Stimulated activated CD8-positive, alpha-beta memory T cell treated with anti-CD3 and anti-CD28 coated beads, Interleukin-2, amount 100 ng/mL, for 1 hour (primary cell): ENCODE results near the gene AOPEP.
"Not testable (repeated sequence)": the region's sequence is repeated elsewhere in the genome, so short reads cannot be mapped to it uniquely, and the experiment has no call there.

Source experiments
- DNase-seq, 2 donors: peaks; one replicate each; pipeline ENCODE4 v3.0.0-alpha.2; 2020; ENCODE audit warnings: low read depth in 2 of 2

AOPEP gene

GRCh38 chr9:95015569-95015968, 289.1 kb downstream of the AOPEP start:
- DNase-seq, result no peak

DNA sequence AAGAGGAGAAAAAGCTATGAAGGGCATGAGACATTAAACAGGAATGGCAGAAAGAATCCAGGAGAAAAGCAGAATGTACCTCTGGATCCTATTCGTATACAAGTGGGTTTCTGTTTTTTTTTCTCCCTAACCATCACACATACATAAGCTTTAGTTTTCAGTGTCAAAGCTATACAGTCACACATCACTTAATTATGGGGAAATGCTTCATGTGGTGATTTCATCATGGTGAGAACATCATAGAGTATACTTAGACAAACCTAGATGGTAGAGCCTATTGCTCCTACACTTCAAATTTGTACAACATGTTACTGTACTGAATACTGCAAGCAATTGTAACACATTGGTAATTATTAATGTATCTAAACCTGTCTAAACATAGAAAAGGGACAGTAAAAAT, 290.6 kb downstream of the AOPEP start:
- no peak for DNase-seq

GRCh38 chr9:95017661-95018060, 291.2 kb downstream of the AOPEP start:
- no peak for DNase-seq

- DNase-seq, result no peak
These were observed 291.8 kb downstream of the AOPEP start for GRCh38 chr9:95018099-95018936.

GRCh38 chr9:95020644-95021043, 294.1 kb downstream of the AOPEP start:
- DNase-seq, result not testable (repeated sequence)

DNA sequence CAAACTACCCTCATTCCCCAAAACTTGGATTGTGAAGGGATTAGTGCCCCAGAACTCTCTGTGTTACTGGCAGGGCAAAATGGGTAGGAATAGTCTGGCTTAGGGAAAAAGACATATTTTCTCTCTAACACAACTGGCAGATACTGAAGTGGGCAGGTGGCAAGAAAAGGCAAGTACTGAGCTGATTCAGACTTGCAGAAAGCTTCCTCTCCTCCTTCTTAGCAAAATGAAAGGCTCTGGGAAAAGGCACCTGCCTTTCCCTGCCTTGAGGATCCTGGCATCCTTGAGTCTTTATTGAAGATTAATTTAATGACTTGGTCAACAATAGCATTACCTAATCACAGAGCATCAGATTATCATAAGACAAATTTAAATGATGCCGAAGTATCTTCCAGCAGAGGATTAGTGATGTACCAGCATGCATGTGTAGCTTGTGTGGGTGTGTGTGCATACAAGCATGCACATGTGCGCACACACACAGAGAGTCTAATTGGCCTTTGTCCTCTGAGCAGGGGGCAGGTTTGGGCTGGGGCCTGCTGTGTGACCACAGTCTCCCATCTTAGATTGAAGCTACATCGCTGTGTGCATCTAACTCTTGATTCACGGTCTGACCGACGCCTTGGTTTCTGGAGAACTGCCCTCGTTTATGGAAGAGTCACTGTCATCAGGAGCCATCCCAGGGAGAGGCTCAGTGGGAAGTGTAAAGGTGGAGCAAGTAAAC, 294.8 kb downstream of the AOPEP start:
- DNase-seq, result no peak

GRCh38 chr9:95022657-95023056, 296.2 kb downstream of the AOPEP start:
- DNase-seq, result no peak

DNA sequence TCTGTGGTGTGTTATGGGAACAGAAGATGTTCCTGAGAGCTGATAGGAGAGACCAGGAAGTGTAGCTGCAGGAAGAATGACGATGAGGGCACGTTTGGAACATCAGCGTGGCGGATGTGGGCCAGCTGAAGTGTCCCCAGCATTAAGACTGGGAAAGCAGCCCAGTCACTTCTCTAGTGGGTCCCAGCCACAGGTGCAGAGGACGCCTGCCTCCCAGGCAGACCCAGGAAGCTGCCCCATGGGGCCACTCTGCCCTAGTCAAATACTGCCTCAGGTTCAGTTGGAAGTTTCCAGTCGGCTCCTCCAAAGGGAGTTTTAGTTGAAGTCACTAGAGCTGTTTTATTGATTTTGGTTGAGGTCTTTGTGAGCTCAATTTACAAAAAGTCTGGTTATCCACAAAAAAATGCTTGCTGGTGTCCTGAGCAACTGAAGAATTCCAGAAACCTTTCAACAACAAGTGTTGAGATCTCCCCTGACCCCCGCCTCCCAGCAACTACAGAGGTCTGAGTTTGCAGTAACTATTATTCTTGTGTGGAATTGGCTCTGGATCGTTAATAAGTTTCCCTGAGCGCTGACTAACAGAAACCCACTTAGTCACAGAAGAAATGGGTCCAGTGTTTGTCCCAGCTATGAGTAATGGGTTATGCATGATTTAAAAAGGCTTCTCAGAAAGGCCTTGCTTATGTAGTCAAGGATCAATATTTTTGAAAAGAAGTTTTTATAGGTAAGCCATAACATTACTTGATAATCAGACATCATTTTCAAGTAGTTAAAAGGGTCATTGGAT, 296.9 kb downstream of the AOPEP start:
- no peak for DNase-seq

- DNase-seq, result no peak
These were observed 297.7 kb downstream of the AOPEP start for GRCh38 chr9:95024097-95024671.

DNA sequence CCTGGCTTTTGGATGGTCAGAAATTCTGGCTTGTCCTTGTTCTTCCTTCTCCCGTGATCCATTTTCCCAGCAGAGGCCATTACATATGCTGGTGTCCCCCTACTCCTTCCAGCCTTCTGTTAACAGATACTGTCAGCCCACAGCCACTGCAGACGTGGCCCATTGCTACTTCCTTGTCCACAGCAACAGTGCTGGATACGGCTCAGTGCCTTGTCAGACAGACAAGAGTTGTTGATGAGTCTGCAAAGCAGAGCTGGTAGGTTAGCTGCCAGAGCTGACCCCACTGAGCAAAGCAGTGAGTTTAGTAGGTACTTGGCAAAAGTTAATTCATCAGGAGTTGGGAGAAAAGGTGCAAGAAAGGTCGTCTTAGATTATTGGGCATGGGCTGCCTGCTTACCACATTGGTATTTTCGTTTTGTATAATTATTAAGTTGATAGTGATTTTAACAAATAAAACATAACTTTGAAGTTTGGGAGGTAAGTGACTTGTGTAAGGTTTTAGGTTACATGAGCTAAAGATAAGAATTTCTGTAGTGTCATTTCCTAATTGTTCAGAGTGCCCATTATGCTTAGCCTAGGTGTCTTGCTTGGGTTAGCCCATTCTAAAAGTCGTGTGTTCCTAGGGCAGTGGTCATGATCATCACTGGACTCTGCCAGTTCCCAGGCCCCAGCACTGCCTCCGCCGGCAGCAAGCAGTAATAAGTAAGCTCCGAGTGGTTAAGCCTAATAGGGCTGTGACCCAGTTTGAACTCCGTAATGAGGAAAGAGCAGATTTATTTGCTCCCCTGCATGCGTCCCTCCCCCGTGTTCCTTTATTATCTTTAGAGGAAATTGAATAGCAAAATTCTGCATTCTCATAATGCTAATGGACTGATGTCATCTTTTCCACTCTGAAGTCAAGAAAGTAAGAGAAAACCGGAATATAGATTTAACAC, 299.0 kb downstream of the AOPEP start:
- DNase-seq, result no peak

GRCh38 chr9:95026148-95026524, 299.6 kb downstream of the AOPEP start:
- DNase-seq, result no peak

GRCh38 chr9:95027914-95028852, 301.7 kb downstream of the AOPEP start:
- no peak for DNase-seq

DNA sequence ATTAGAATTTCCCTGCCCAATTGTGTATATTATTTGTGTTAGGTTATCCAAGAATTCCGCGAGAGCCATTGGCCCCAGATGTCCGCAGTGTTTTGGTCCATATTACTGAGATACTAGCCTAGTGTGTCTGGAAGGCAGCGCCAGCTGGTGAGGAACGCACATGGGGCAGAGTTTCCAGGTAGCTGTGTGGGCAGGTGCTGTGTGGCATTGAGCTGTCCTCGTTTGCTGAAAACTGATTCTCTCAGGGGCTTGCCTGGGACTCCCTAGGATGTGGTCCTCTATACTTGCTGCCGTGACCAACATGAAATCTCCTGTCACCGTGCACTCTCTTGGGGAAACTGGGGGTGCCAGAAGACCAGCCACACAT, 302.3 kb downstream of the AOPEP start:
- DNase-seq, result no peak

- no peak for DNase-seq
These were observed 302.8 kb downstream of the AOPEP start for GRCh38 chr9:95029288-95029687.

GRCh38 chr9:95029720-95030119, 303.2 kb downstream of the AOPEP start:
- DNase-seq, result no peak

DNA sequence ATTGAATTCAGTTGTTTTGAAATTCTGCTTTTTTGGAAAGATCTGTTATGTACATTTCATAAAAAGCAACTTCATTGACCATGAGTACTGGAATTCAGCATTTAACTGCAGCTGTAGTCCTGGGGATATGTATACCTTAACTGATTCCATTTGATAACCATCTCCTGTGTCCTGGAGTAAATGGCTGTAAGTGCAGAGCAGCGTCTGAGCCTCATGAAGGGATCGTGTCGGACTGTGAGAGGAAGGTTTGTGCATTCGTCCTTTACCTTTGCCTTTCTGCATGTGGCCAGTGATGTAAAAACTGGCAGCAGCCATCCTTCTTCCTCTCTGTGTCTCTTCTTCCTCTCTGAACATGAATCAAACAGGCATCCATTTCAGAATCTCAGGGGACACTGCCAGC, 303.8 kb downstream of the AOPEP start:
- no peak for DNase-seq

- no peak for DNase-seq
These were observed 304.6 kb downstream of the AOPEP start for GRCh38 chr9:95030920-95031642.

GRCh38 chr9:95031711-95032461, 305.4 kb downstream of the AOPEP start:
- no peak for DNase-seq
